GM19467 (cell line): ENCODE data around the gene ACTR10.

Experiments used
- ATAC-seq: cut with Tn5 transposase; IDR thresholded peaks from one replicate; pipeline ENCODE4 v1.9.1; 2021; ENCODE audit warnings: mild to moderate bottlenecking, moderate library complexity; ENCODE audit not compliant: unreplicated experiment

ACTR10 gene

DNA sequence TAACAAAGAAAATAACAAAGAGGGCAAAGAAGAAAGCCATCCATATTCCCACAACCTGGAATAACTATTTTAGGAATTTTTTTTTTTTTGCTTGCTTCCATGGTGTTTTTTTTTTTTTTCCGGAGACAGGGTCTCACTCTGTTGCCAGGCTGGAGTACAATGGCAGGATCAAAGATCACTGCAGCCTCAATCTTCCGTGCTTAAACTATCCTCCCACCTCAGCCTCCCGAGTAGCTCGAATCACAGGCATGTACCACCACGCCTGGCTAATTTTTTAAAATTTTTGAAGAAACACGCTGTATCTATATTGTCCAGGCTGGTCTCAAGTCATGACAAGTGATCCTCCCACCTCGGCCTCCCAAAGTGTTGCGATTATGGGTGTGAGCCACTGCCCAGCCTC, 78.2 kb downstream of the ACTR10 start:
- no peak for ATAC-seq

DNA sequence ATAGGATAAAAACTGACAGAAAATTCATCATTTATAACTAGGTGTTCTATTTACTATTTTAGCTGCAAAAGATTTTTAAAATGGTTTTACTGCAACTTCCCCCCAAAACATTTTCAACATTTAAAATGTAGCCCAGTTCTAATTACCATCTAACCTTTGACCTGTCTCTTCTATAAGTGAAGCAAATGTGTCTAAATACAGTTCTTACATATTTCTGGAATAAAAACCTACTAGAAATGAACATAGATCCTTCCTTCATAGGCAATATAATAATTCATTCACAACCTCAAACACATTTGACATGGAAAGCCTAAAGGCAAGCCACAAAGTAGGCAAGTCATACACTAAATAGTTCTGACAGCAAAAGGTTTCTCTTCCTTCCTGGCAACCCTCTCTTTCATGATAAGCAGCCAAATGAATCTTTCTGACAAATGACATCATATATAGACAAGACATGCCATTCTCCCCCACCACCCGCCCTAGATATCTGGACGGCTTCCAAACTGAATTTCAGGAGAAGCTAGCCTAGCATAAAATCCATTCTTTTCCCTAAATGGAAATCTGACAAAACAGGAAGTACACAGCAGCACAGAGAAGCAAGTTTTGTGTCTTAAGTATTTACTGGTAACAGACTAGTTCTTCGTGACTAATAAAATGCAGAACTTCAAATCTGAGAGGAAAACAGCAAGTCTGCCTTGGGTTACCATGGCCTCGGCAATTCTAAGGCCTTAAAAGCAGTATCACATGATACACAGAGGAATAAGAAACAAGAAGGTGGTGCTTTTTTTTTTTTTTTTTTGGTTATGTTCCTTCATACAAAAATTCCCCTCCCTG, 81.2 kb downstream of the ACTR10 start:
- ATAC-seq: no peak

DNA sequence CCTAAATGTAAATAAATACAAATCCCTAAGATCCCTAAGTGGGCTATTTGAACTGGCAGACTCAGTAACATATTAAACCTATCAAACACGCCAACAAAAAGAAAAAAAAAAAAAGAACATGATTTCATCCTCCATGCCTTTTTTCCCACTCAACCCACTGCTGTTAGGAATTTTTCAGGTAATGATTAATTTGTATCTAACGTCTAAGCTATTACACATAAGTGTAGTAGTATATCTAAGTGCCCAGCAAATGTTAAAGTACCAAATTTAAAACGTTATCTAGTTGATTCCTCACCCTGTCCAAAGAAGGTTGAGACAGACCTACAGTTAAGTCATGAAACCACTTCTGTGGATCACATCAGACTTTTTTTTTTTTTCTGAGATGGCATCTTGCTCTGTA, 82.0 kb downstream of the ACTR10 start:
- no peak for ATAC-seq

DNA sequence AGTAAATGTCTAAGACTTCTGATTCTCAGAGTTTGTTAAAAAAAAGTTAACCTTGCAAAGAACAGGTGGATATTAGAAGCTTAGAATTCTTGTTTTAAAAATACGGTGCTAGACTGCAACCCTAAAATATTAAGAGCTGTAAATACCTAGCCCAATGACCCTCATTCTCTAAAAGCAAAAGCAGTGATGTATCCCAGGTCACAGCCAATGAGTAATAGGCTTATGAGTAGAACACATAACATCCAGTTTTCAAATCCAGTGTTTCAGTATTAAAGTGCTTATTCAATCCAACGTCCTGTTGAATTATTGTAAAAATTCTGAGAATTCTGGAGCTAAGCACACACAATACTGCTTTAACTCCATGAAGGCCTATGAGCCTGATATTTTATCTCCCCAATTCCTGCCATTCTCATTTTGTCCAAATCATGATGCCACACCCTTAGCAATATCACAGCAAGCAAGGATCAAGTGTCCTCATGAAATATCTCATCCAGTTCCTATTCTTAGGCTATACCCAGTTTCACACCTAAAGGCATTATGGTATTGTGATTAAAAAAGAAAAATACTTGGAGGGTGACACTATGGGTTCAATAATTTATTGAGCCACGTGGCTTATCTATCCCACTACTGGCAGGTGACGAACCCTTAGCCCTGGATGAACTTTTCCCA, 83.1 kb downstream of the ACTR10 start:
- no peak for ATAC-seq

DNA sequence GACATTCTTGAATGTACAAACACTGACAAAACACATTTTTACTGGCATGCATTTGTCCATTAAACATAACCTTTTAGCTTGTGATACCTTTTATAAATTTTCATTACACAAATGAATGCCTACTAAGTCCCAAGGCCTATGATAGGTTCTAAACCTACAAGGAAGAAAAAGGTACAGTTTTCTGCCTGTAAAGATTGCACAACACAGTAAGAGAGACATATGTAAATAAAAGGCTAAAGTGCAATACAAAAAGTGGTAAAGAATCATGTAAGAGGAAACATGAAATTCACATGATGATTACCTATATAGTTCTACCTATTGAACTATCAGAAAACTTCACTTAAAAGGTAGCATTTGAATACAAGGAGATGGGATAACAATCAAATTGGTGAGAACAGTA, 83.8 kb downstream of the ACTR10 start:
- ATAC-seq: no peak

DNA sequence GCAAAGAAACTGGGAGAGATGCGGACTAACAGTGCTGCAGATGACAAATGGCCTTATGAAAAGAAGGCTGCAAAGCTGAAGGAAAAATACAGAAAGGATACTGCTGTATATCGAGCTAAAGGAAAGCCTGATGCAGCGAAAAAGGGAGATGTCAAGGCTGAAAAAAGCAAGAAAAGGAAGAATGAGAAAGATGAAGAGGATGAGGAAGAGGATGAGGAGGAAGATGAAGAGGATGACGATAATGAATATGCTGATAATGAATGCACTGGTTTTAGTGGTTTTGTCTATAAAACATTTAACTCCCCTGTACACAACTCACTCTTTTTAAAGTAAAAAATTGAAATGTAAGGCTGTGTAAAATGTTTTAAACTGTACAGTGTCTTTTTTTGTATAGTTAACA, 85.2 kb downstream of the ACTR10 start:
- no peak for ATAC-seq
